Liver (tissue), 9 donors: ENCODE data around the gene SUMO2. TPM values are rescaled to one million over a fixed set of nuclear protein-coding genes. Genes with fewer than 3 reads are reported as not detected.

ENCODE experiments used
- DNase-seq: peaks from one replicate; pipeline ENCODE4 v3.0.0-alpha.2; 2017; ENCODE audit warnings: low spot score
- H3K27ac ChIP-seq, 2 donors: one replicate each; pipeline ENCODE4 v1.7.0; 2013; ENCODE audit warnings: inconsistent platforms in 2 of 2, low read length in 2 of 2, control low read depth in 1 of 2, low read depth in 1 of 2, mild to moderate bottlenecking in 1 of 2
- H3K27me3 ChIP-seq, 4 donors: one replicate each; pipeline versions ENCODE4 v1.6.1 to v1.7.0; 2013; ENCODE audit warnings: low read length in 3 of 4, inconsistent platforms in 1 of 4, mild to moderate bottlenecking in 1 of 4, moderate library complexity in 1 of 4; ENCODE audit not compliant: control insufficient read depth in 4 of 4, insufficient read depth in 4 of 4
- H3K36me3 ChIP-seq, 4 donors: one replicate each; pipeline versions ENCODE4 v1.6.1 to v1.7.0; 2013; ENCODE audit warnings: low read length in 3 of 4, mild to moderate bottlenecking in 3 of 4, low read depth in 1 of 4, moderate library complexity in 1 of 4; ENCODE audit not compliant: control insufficient read depth in 4 of 4, insufficient read depth in 3 of 4
- H3K4me1 ChIP-seq, 4 donors: one replicate each; pipeline versions ENCODE4 v1.6.1 to v1.7.0; 2013; ENCODE audit warnings: low read length in 3 of 4, mild to moderate bottlenecking in 3 of 4, moderate library complexity in 1 of 4; ENCODE audit not compliant: control insufficient read depth in 4 of 4, insufficient read depth in 4 of 4
- H3K4me3 ChIP-seq, 3 donors: one replicate each; pipeline versions ENCODE4 v1.6.1 to v1.7.0; 2013; ENCODE audit warnings: low read length in 3 of 3, control low read depth in 1 of 3, low read depth in 1 of 3, mild to moderate bottlenecking in 1 of 3
- H3K9ac ChIP-seq, 2 donors: one replicate each; pipeline ENCODE4 v1.7.0; 2013; ENCODE audit warnings: low read length in 2 of 2, mild to moderate bottlenecking in 2 of 2, moderate library complexity in 2 of 2, control low read depth in 1 of 2, low read depth in 1 of 2
- H3K9me3 ChIP-seq, 4 donors: one replicate each; pipeline versions ENCODE4 v1.6.1 to v1.7.0; 2013; ENCODE audit warnings: low read length in 3 of 4; ENCODE audit not compliant: control insufficient read depth in 4 of 4
- CTCF ChIP-seq: fragments of 150-350 bp; IDR thresholded peaks from 2 replicates; pipeline ENCODE4 v1.5.1; 2017; ENCODE audit warnings: improper control_type of control experiment, low read depth, low read length; ENCODE audit not compliant: missing input control
- GABPA ChIP-seq, 2 donors: IDR thresholded peaks in 1 of 2; conservative IDR thresholded peaks in 1 of 2; 2 replicates each; pipeline ENCODE4 v1.6.1; 2016; ENCODE audit warnings: antibody characterized with exemption in 2 of 2, mild to moderate bottlenecking in 1 of 2, moderate library complexity in 1 of 2
- HNF4A ChIP-seq, 2 donors: conservative IDR thresholded peaks; 2 replicates each; pipeline ENCODE4 v1.6.1; 2016; ENCODE audit warnings: antibody characterized with exemption in 2 of 2, mild to moderate bottlenecking in 2 of 2
- HNF4G ChIP-seq: IDR thresholded peaks from 2 replicates; pipeline ENCODE4 v1.6.1; 2016; ENCODE audit warnings: antibody characterized with exemption
- TAF1 ChIP-seq: conservative IDR thresholded peaks from 2 replicates; pipeline ENCODE4 v1.6.1; 2016; ENCODE audit warnings: antibody characterized with exemption, mild to moderate bottlenecking
- YY1 ChIP-seq: IDR thresholded peaks from 2 replicates; pipeline ENCODE4 v1.6.1; 2016; ENCODE audit warnings: antibody characterized with exemption, mild to moderate bottlenecking
- WGBS: extraction: QIAGEN DNeasy Blood & Tissue Kit; methylation state at CpG from one replicate; pipeline ENCODE4 v1.1.7; 2013; 5-methylcytosine and 5-hydroxymethylcytosine counted together
- polyA plus RNA-seq, 2 donors: library from polyadenylated mRNA; stranded (reverse) in 1 of 2; unstranded in 1 of 2; fragments of 200-250 nt in 1 of 2; fragments of >200 nt in 1 of 2; fragmentation: Nextera tagmentation in 1 of 2; extraction: Ambion mirVana in 1 of 2; gene quantifications; one replicate each; pipeline versions ENCODE4 v1.2.1 to v1.2.3, GENCODE V29; 2013 to 2015
- total RNA-seq, 2 donors: library from RNA; depleted of rRNA; stranded (reverse); fragments of >200 nt; gene quantifications; one replicate each; pipeline ENCODE4 v1.2.3, GENCODE V29; 2014
- TF ChIP-seq, protein P1 (sequence below): IDR thresholded peaks from 2 replicates; pipeline ENCODE4 v1.6.1; 2016; ENCODE audit warnings: antibody characterized with exemption, mild to moderate bottlenecking
- TF ChIP-seq, protein P2 (sequence below): IDR thresholded peaks from 2 replicates; pipeline ENCODE4 v1.6.1; 2016; ENCODE audit warnings: antibody characterized with exemption
- donor health status: healthy.
- donor health status: healthy.
- donor health status: healthy.
- donor health status: healthy.
- donor health status: healthy.

Gene SUMO2
- total and polyA plus RNA-seq, 4 donors = 20.9 to 160 (median 50.5) TPM

DNA sequence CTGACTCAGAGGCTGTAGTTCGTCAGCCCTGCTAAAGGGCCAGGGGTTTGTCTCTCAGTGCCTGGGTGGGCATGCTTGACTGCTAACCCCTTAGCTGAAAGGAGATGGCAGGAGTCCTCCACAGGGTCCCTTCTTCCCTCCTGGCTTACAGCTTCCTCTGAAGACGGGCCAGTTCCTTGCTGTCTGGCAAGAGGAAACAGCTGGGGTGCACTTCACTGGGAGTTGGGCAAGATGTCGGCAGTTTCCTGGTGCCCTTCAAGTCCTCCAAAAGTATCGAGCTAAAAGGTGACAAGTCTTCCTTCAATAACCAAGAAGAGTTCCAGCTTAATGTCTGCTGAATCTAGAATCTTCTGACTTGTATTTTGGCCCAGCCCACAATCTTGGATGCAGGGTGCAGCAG lies 46.1 kb upstream of the SUMO2 start:
- H3K36me3 ChIP-seq = peaks cover 10 to 70% (median 45%) of the 10 kb centered on the region in 4 donors
- TF ChIP-seq, protein P1, sequence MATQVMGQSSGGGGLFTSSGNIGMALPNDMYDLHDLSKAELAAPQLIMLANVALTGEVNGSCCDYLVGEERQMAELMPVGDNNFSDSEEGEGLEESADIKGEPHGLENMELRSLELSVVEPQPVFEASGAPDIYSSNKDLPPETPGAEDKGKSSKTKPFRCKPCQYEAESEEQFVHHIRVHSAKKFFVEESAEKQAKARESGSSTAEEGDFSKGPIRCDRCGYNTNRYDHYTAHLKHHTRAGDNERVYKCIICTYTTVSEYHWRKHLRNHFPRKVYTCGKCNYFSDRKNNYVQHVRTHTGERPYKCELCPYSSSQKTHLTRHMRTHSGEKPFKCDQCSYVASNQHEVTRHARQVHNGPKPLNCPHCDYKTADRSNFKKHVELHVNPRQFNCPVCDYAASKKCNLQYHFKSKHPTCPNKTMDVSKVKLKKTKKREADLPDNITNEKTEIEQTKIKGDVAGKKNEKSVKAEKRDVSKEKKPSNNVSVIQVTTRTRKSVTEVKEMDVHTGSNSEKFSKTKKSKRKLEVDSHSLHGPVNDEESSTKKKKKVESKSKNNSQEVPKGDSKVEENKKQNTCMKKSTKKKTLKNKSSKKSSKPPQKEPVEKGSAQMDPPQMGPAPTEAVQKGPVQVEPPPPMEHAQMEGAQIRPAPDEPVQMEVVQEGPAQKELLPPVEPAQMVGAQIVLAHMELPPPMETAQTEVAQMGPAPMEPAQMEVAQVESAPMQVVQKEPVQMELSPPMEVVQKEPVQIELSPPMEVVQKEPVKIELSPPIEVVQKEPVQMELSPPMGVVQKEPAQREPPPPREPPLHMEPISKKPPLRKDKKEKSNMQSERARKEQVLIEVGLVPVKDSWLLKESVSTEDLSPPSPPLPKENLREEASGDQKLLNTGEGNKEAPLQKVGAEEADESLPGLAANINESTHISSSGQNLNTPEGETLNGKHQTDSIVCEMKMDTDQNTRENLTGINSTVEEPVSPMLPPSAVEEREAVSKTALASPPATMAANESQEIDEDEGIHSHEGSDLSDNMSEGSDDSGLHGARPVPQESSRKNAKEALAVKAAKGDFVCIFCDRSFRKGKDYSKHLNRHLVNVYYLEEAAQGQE = no peak
- TF ChIP-seq HNF4G = no peak
- no peak overlapping the region for H3K27ac ChIP-seq
- DNase-seq = no peak
- H3K27me3 ChIP-seq = no peaks in the 10 kb centered on the region
- H3K4me3 ChIP-seq = no peak overlapping the region
- no peaks in the 10 kb centered on the region for H3K4me1 ChIP-seq
- 82% methylated on average over 4 of the region's 4 CpGs for WGBS
- H3K9me3 ChIP-seq = no peaks in the 10 kb centered on the region
- no peak overlapping the region for H3K9ac ChIP-seq

GRCh38 chr17:75228305-75228704 lies 45.5 kb upstream of the SUMO2 start:
- Histone ChIP-seq H3K9ac (no peak overlapping the region), H3K4me1 (no peaks in the 10 kb centered on the region), H3K9me3 (no peaks in the 10 kb centered on the region), H3K27ac (no peak overlapping the region), H3K36me3 (peaks cover 10 to 72% (median 46%) of the 10 kb centered on the region in 4 donors), H3K27me3 (no peaks in the 10 kb centered on the region), H3K4me3 (no peak overlapping the region)
- no peak for DNase-seq
- 59% methylated on average over 2 of the region's 2 CpGs for WGBS
- TF ChIP-seq TAF1 = no peak
- TF ChIP-seq, protein P1 = no peak
- TF ChIP-seq, protein P2, sequence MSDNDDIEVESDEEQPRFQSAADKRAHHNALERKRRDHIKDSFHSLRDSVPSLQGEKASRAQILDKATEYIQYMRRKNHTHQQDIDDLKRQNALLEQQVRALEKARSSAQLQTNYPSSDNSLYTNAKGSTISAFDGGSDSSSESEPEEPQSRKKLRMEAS = no peak
- no peak for TF ChIP-seq HNF4A (conservative IDR thresholded peaks at IDR 0.05)
- no peak for TF ChIP-seq YY1
- TF ChIP-seq CTCF = peak; percentile 1
- no peak for TF ChIP-seq GABPA (IDR thresholded peaks at IDR 0.05 in 1 of 2, conservative IDR thresholded peaks at IDR 0.05 in 1 of 2)
